Measurements from ENCODE around the gene CDKL5.
"Not testable (repeated sequence)": the region's sequence is repeated elsewhere in the genome, so short reads cannot be mapped to it uniquely, and the experiment has no call there.

The CDKL5 gene

DNA sequence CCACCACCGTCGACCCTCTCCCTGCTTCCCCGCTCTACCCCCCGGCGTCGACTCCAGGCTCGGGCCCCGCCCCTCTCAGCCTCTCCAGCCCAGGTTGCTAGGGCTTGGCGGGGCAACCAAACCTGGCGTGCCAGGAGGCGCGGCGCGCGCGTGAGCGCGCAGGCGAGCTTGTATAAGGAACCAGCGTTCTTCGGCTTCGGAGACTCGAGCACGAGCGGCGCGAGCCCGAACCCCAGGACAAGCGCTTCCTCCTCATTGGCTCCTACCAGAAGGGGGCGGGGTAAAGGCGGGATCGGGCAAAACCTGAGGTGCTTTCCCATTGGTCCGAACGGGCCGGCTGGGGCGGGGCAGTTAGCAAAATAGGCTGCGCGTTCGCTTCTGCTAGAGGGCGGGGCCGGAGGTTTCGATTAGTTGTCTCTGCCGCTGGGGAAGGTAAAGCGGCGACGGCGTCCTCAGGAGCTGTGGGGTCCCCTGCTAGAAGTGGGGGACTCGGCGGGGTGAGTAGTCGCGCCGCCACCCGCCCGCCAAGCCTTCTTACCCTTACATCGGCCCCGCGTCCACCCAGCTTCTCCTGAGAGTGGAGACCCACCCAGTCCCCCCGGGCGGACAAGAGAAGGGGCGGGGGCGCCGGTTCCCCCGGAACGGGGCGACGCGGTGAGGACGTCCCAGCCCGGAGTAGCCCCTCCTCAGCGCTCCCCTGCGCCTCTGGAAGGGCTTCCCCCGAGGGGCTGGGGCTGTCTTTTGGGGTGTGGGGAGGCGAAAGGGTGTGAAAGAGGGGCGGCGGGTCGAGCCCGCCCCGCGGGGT, at the start of gene CDKL5:
Gene CDKL5, plus strand, starts transcription at position 410 of the 805 bp plus-strand sequence. CDS start 81,489 bp downstream, outside the sequence.
- DNase-seq (ENCODE audit: low read depth in 2 of 2) = peak; percentile 88 to 93

DNA sequence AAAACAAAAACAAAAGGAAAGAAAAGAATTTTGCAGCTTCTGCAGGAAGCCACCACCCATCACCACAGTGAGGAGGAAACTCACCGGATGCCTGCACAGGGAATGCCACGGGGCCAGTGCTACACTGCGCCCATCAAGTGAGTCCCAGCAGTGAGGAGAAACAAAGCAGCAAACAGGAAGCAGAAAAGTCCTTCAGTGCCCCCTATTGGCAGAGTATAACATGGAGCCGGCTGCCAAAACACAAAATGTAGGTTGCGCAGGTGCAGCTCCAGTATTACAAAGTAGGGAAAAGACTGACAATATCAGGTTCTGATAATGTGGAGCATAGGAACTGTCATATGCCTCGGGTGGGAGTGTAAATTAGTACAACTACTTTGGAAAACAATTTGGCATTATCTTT, 47.6 kb upstream of the CDKL5 start:
- DNase-seq (ENCODE audit: low read depth in 2 of 2) = no peak

DNA sequence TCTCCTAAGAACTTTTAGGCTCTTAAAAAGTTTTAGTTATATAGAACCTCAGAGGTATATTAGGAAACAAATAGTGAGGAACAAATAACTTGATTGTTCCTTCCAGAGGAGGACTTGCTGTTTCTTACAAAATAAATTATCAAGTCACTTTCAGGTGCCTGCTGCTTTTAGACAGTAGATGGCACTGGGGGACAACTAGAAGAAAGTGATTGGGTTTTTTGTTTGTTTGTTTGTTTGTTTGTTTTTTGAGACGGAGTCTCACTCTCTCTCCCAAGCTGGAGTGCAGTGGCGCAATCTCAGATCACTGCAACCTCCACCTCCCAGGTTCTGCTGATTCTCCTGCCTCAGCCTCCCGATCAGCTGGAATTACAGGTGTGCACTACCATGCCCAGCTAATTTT, 35.4 kb upstream of the CDKL5 start:
- DNase-seq (ENCODE audit: low read depth in 2 of 2) = no peak

DNA sequence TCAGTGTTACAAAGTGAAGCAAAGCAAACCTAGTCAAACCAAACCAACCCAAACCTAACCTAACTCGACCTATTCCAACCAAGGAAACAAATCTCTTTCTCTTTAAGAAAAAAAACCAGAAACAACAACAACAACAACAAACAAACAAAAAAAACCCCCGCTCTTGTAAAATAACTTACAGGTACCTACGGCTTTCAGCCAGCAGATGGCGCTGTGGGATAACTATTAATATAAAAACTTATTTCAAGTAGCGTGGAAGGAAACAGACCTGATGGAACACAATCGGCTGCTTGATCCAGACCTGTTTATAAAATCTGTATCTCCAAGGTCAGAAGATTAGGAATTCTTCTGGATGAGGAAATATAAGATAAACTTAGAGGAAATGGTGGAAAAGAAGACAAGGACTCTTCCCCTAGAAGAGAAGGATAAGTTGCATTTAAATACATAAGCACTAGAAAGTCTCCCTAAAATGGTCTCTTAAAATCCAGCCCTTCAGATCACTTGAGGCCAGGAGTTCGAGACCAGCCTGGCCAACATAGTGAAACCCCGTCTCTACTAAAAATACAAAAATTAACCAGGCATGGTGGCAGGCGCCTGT, 34.4 kb upstream of the CDKL5 start:
- peak; percentile 18 to 27 for DNase-seq (ENCODE audit: low read depth in 2 of 2)

DNA sequence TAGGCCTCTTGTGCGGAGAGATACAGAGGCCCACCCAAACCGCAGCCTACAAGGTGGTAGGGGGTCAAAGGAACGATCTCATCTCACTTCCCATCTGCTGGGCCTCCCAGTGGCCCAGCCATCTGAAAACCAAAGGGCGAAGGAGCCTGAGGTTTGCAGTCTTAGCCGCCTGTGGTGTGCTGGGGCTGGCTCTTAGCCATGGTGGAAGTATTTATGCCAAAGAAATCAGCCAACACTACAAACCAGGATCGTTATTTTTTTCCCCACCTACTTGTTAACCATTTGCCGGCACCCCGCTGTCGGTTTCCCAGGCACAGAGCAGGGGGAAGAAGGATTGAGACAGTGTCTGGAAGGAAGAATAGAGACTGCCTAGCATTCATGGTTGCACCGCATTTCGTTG, 30.9 kb upstream of the CDKL5 start:
- DNase-seq (ENCODE audit: low read depth in 2 of 2) = no peak

DNA sequence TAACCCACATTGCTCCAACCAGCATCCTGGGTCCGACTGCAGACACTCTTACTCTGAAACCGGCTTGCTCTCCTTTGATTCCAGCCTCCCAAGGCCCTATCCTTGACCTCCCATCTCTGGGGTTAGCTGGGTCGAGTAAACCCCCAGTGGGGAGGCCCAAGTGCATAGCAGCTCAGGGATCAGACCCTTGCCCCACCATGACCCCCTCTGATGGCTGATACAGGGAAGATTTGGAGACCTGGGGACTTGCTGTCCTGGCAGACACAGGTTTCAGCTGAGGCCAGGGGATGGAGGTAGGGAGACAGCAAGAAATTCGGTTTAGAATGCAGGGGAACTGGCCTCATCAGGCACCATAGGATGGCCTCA, 23.6 kb upstream of the CDKL5 start:
- no peak for DNase-seq (ENCODE audit: low read depth in 2 of 2)

DNA sequence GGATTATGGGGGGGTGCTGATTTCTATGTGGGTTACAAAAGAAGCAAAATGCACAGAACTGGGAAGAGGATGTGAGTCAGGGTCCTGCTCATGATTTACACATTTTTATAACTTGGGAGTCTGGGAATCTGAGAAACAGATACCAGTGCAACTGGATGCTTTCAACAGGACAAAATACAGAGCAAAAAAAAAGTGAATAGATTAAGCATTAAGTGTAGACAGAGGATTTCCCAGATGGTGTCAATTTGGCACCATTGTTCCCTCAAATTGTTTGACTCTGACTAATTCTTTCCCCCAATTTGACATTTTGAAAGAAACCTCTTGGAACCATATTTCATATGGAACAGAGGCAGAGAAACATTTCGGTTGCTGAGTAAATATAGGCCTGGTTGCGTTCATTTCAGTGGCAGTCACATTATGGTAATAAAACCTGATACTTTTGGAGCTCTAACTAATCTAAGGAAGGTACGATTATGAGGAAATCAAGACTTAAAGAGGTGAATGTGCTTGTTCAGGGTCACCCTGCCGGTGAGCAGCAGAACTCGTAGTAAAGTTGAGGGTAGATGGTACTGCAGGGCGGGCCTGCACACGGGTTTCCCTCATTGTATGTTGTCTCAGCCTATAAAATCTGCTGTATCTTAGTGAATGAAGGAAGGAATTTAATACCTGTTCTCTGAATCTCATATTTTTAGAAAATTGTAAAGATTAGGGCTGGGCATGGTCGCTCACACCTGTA, 18.7 kb upstream of the CDKL5 start:
- no peak for DNase-seq (ENCODE audit: low read depth in 2 of 2)

DNA sequence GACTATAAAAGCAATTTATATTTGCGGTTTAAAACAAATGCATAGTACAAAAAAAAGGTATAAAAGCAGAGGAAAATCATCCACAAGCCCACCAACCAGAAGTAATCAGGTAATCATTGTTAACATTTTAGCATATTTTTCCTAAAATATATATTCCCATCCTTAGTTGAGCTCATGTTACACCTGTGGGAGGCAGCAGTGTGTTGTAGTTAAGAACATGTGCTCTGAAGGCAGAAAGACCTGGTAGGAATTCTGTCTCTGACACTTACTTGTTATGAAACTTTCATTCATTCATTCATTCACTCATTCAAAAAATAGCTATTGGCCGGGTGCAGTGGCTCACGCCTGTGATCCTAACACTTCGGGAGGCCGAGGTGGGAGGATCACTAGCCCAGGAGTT, 15.4 kb upstream of the CDKL5 start:
- DNase-seq (ENCODE audit: low read depth in 2 of 2) = no peak

DNA sequence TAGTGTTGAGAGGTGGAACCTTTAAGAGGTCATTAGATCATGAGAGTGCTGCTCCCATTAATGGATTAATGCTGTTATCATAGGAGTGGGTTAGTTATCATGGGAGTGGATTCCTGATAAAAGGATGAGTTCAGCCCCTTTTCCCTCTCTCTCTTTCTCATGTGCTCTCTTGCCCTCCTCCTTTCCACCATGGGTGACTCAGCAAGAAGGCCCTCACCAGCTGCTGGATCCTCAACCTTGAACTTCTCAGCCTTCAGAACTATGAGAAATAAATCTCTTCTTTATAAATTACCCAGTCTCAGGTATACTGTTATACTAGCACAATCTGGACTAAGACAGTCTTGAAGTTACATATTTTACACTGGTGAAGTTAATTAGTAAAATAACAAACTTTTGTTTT, 10.0 kb upstream of the CDKL5 start:
- no peak for DNase-seq (ENCODE audit: low read depth in 2 of 2)

DNA sequence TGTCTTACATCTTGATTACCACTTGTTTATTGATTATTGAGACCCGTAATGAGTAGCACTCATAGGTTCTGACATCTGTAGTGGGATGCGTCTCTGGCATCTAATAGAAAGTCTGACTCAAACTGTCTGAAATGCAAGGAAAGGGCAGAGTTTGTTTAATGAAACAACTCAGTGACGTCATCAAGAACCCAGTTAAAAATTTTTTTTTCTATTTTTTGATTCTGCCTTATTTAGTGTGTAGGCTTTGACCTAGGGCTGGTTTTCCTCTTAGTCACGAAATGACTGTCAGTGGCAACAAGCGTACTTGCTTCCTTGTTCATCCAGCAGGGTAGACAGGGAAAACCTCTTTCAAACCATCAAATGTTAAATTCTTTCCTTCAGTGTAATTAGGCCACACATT, 3.1 kb upstream of the CDKL5 start:
- no peak for DNase-seq (ENCODE audit: low read depth in 2 of 2)

DNA sequence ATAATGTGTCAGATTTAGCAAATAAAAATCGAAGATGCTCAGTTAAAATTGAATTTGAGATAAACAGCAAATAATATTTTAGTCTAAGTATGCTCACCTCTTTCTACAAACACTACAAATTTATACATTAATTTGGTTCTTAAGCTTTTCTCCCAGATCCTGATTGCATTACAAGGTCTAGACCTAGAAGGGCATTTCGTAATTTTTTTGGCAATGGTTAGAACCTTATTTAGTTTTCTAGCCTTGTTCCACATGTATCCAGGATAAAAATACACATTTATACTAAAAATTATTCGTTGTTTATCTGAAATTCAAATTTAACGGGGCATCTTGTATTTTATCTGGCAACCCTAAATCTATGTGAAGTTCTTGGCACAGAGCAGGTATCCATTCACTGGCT, 2.5 kb upstream of the CDKL5 start:
- no peak for DNase-seq (ENCODE audit: low read depth in 2 of 2)

DNA sequence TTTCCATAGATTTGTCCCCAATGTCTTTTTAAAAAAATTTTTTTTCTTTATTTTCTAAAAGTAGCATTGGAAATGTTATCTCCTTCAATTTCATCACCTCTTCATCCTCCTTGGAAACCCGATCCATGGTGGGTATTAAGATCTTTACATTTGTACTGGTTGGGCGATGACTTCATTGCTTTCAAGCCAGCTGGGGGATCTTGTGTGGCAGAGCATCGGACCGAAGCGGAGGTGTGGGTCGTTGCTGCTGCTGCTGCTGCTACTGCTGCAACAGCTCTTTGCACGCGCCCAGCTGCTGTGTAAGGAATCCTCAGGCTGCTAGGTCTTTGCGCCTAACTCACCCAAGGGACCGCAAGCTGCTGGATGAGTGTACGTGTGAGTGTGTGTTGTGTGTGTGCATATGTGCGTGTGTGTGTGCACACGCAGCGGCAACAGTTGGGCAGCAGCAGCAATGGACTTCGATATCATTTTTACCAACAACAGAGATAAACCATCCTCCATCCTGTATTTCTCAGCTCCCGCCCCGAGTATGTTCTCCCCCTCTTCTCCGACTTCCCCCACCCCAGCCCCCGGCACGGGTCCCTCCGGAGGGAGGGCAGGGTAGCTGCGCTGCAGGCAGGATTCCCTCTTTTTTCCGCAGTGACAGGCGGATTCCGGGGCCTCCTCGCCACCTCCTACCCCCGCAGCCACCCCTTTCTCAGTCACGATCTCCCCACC, 768 bp upstream of the CDKL5 start:
- no peak for DNase-seq (ENCODE audit: low read depth in 2 of 2)

DNA sequence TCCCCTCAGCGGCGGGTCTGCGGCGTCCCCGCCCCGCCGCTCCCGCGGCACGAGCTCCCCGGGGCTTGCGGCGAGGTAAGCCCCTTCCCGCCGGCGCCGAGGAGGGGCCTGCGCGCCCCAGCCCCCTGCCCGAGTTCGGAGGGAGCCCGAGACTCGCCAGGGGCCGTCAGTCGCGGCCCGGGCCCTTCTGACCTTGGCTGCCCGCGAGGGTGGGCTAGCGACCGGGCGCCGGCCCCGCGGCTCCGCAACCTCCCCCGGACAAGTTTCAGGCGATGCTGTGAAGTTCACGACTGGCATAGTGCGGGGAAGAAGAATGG, 554 bp downstream of the CDKL5 start:
- no peak for DNase-seq (ENCODE audit: low read depth in 2 of 2)

DNA sequence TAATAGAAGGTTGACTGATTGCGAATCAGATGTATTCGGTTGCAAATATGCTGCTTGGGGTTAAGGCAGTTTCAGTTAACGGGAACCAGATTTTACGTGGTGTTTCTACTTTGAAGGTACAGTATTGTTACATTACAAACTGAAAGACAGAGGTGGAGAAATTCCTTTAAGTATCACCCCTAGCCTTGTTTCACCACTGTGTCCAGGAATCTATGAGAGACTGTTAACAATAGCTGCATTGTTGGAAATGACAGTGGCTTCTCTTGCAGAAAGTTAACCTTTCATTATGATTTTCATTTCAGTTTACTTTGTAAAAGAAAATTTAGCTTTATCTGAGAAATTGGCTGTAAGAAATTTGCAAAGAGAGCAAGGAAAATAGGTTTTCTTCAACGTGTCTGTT, 2.6 kb downstream of the CDKL5 start:
- DNase-seq (ENCODE audit: low read depth in 2 of 2) = no peak

DNA sequence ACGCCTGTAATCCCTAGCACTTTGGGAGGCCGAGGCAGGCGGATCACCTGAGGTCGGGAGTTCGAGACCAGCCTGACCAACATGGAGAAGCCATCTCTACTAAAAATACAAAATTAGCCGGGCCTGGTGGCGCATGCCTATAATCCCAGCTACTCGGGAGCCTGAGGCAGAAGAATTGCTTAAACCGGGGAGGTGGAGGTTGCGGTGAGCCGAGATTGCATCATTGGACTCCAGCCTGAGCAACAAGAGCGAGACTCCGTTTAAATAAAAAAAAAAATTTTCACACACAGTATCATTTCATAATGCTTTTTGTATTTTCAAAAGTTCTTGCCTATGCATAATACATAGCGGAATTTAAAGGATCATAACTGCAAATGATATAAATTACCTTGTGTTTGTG, 7.9 kb downstream of the CDKL5 start:
- not testable (repeated sequence) for DNase-seq (ENCODE audit: low read depth in 2 of 2)

DNA sequence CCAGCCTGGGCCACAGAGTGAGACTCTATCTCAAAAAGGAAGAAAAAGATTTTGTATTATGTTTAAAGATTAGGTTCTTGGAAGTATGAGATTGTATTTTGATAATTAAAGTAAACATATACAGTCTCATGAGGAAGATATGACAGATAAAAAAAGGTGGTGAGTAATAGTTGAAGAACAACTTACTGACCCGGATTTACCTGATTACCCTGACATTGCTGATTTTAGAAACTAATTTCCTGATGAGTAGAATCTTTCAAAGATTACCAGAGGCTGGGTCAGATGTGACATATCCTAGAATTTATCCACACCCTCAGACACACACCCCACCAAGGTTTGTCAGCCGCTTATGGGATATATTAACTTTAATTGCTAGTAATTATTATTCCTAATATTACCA, 9.5 kb downstream of the CDKL5 start:
- DNase-seq (ENCODE audit: low read depth in 2 of 2) = no peak

DNA sequence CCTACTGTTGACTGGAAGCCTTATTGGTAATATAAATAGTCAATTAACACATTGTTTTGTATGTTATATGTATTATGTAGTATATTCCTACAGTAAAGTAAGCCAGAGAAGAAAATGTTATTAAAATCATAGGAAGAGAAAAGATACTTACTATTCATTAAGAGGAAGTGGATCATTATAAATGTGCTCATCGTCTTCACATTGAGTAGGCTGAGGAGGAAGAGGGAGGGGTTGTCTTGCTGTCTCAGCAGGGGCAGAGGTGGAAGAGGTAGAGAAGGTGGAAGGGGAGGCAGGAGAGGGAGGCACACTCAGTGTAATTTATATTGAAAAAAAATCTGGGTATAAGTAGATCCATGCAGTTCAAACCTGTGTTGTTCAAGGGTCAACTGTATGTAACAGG, 10.6 kb downstream of the CDKL5 start:
- DNase-seq (ENCODE audit: low read depth in 2 of 2) = no peak

DNA sequence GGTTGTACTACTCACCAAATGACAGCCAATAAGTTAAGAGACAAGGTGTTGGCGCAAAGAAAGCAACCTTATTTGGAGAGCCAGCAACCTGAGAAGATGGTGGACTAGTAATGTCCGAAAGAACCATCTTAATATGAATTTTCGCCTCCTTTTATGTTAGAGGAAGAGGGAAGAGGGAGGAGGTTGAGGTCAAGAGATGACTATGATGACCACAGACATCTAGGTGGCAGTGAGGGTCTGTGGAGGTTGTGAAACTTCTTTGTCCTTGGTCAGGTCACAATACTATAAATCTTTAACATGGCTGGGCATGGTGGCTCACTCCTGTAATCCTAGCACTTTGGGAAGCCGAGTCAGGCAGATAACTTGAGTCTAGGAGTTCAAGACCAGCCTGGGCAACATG, 15.4 kb downstream of the CDKL5 start:
- DNase-seq (ENCODE audit: low read depth in 2 of 2) = no peak

DNA sequence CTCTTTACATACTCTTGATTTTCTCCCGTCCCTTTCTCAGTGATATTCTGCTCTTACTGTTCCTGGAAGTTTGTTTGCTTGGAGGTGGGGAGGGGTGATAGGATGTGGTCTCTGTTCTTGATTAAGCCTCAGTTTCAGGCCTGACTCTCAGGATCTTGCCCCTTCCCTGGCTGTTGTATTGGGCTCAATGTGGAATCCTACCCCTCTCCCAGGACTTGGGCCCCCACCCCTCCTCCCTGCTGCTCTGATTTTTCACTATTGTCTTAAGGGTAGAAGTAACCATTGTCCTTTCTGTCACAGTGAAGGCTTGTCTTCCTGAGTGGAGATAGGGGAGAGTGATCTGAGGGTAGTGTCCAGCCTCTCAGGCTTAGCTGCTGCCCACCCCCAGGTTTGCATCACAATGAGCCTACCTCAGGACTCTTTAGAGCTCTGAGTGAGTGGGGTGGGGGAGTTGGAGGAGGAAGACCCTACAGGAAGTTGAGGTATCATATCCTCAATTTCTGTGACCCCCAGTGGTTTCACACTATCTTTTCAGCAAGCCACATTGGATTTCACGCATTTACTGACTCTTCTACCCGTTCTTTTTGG, 16.5 kb downstream of the CDKL5 start:
- no peak for DNase-seq (ENCODE audit: low read depth in 2 of 2)

DNA sequence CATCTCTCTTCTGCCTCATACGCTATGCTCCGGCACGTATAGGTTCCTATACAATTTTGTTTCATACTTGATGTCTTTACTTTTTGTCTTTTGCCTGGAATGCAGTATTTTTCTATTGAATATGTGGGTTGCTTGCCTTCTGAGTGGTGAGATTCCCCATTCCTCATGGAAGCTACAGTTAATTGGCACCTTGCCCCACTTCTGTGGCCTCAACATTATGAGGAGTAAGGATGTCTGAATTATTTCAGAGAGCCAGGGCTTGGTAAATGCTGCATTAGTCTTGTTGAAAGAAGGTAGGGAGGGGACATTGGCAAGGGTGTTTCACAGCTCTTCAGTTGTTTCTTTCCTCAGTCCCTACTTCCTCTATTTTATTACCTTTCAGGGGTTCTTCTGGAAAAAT, 23.0 kb downstream of the CDKL5 start:
- no peak for DNase-seq (ENCODE audit: low read depth in 2 of 2)

DNA sequence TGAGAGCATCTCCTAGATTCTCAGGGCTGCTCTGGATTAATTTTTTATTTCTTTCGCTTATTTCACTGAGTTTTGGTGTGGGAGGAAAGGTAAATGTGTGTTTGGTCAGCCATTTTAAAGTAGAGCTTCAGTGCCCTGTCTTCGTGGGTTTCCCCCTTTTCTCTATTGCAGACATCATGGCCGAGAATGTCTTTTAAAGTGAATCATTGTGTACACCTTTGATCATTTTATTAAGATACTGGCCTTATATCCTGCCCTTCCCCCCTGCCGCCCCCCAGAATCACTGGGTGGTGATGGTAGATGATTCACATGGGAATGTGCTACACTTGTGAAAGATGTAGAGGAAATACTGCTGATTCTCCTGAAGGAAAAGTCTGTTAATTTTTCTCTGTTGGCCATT, 23.8 kb downstream of the CDKL5 start:
- no peak for DNase-seq (ENCODE audit: low read depth in 2 of 2)

DNA sequence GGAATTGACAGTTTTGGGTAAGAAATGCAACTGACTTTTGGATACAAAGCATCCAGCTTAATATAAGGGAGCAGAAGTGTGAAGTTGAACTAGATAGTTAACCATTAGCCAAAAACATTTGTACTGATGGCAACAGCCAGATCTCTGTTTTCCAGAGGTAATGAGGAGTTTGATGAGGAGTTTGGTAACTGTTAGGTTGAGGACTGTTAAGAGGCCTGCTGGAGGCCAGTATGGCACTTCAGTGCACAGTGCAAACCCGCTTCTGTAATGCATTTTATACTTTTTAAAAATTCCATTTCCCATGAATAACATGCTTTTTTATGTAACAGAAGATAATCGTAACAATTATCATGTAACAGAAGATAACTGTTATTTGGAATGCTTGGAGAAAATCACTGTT, 30.0 kb downstream of the CDKL5 start:
- DNase-seq (ENCODE audit: low read depth in 2 of 2) = no peak

Measured in activated CD8-positive, alpha-beta memory T cell treated with anti-CD3 and anti-CD28 coated beads for 4 hours (primary cell).